Stimulated activated CD4-positive, alpha-beta T cell treated with anti-CD3 and anti-CD28 coated beads, Interleukin-2, amount 100 ng/mL, for 24 hours (primary cell): ENCODE data around the gene MC3R.

Source experiments
- DNase-seq, 2 donors: peaks; one replicate each; pipeline ENCODE4 v3.0.0-alpha.2; 2020

MC3R gene

DNA sequence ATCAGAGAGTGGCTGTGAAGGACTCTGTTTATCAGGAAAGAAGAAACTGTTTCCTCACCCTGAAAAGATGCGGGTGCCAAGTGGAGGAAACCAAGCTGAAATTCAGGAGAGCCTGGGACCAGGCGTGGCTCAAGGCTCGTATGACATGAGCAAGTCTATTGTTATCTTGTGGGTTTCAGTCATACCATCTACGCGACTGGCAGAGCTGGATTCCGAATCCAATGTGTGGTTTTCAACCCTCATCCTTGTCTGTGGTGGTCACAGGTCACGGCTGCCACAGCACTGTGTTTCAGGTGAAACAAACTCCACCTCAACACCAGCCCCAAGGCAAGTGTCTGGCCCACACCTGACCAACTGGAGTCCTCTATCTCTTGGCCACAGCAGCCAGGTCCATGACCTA is 9.1 kb downstream of the MC3R start:
- DNase-seq = no peak

GRCh38 chr20:56259948-56260347 is 11.4 kb downstream of the MC3R start:
- DNase-seq = no peak

DNA sequence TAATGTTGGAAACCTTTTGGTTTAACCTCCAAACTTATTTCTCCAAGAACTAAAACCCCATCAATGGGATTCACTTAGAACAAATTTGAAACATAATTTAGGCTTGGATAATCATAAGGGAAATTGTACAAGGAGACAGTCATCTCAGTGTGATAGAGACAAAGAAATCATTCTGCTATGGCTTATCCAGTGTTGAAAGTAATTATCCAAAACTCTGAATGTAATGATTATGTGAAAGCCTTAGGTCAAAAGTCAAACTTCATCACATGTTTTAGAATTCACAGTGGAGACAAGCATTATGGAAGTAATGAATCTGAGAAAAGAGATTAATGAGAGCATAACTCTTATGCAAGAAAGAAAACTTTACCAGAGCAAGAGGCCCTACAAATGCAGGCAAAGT is 20.0 kb downstream of the MC3R start:
- DNase-seq = no peak

GRCh38 chr20:56271974-56272373 is 23.4 kb downstream of the MC3R start:
- DNase-seq = no peak

- DNase-seq = no peak
These were observed 25.0 kb downstream of the MC3R start for GRCh38 chr20:56273491-56273890.

GRCh38 chr20:56274156-56274555 is 25.6 kb downstream of the MC3R start:
- DNase-seq = no peak

- no peak for DNase-seq
These were observed 29.7 kb downstream of the MC3R start for GRCh38 chr20:56278196-56278595.

GRCh38 chr20:56285496-56285895 is 37.0 kb downstream of the MC3R start:
- no peak for DNase-seq

DNA sequence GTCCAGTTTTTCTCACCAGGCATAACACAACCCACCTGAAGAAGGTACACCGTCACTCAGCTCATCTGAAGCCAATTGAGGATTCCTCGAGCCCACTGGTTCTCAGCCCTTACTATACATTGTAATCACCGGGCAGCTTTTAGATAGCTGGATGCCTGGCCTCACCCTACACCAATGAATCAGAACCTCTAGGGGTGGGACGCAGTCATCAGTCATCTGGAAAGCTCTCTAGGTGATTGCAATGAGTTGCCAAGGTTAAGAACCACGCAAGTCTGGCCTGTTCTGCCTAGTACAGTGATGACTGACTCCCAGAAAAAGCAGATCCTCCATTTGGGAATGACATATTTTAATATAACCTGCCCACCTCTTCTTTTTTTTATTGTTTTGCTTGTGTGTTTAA is 41.1 kb downstream of the MC3R start:
- DNase-seq = no peak

- DNase-seq = no peak
These were observed 50.8 kb downstream of the MC3R start for GRCh38 chr20:56299362-56299761.
